ENCODE data around the gene AHNAK. TPM values are rescaled to one million over a fixed set of nuclear protein-coding genes. Genes with fewer than 3 reads are reported as not detected.

AHNAK gene
- total and polyA plus RNA-seq, 11 donors, result 84.4 to 861 (median 384) TPM

GRCh38 chr11:62559204-62559603 is 12.6 kb upstream of the AHNAK start:
- intact Hi-C loops (cut with DNase I), result loop anchor here in 1 of 10 donors (5.0 kb wide), 1 partner anchor 137 kb away; no protein-coding TSS in a partner anchor
- Histone ChIP-seq H3K4me1 (peaks cover 7 to 66% (median 48%) of the 10 kb centered on the region in 12 donors), H3K27ac (peak overlapping the region in 9 of 12 donors; percentile 55 to 86 (median 64))

DNA sequence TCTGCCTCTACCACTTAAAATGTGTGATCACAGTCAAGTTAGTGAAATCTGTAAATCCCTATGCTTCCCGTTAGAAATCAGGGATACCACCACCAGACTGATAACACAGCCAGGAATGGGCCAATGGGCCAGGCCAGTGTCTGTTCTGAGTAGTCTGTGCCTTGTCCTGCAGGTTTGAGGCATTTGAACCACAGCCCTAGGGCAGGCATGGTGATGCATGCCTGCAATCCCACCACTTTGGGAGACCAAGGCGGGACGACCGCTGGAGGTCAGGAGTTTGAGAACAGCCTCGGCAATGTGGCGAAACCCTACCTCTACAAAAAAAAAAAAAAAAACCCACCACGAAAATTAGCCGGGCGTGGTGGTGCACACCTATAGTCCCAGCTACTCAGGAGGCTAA is 12.1 kb upstream of the AHNAK start:
- intact Hi-C loops (cut with DNase I), result loop anchor here in 1 of 10 donors (5.0 kb wide), 1 partner anchor 136 kb away; no protein-coding TSS in a partner anchor
- Histone ChIP-seq H3K27me3 (no peaks in the 10 kb centered on the region), H3K9me3 (no peaks in the 10 kb centered on the region), H3K36me3 (peaks cover 0 to 59% (median 56%) of the 10 kb centered on the region in 9 donors), H3K27ac (peak overlapping the region in 3 of 12 donors; percentile 62 to 93 (median 64)), H3K4me3 (no peak overlapping the region), H3K4me1 (peaks cover 10 to 72% (median 53%) of the 10 kb centered on the region in 12 donors)
- no peak for ATAC-seq
- WGBS, 4 donors, result 89 to 93% (median 92%) methylated on average over 9 of the region's 9 CpGs
- no peak for TF ChIP-seq CTCF (IDR thresholded peaks at IDR 0.05)
- no peak for TF ChIP-seq POLR2A (IDR thresholded peaks at IDR 0.05)
- peak in 1 of 5 donors; percentile 6 for DNase-seq

More at GRCh38 chr11:62559204-62559603, 12.6 kb upstream of the AHNAK start:
- Histone ChIP-seq H3K9me3 (no peaks in the 10 kb centered on the region), H3K27me3 (no peaks in the 10 kb centered on the region), H3K4me3 (no peak overlapping the region), H3K36me3 (peaks cover 0 to 63% (median 60%) of the 10 kb centered on the region in 9 donors)
- ATAC-seq (no peak), DNase-seq (no peak)
- 82 to 84% (median 83%) methylated on average over 8 of the region's 8 CpGs for WGBS, 4 donors
- TF ChIP-seq POLR2A (IDR thresholded peaks at IDR 0.05) (no peak), CTCF (IDR thresholded peaks at IDR 0.05) (no peak)

DNA sequence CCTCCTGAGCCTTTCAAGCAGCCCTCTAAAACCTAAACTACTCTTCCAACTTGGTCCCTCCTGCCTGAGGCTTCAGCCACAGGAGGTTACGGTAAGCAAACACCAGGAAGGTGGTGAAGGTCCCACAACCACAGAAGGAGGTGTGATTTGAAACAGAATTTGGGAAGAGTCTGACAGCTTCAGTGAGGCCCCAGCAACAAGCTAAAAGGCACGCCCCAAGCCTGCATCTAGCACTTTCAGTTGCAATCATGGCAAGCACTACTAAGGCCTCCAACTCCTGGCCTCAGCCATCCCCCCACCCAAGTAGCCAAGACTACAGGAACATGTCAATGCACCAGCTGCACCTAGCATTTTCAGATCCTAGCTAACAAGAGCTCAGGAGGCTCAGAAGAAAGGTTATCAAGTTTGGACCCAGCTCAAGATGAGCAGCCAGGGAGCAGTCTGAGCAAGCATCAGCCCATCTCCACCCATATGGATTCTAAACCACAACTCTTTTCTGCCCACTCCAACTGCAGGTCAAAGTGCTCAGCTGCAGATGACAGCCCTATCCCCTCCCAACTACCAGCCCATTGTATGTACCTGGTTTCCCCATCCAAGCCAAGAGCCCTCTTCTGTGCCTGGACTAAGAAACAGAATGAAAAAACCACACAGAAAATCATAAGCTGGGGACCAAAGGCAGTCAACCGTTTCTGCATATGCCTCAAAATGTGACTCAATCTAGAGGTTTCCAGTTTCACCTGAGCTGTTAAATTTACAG is 10.4 kb upstream of the AHNAK start:
- peak overlapping the region; percentile 65 to 98 (median 92) for H3K27ac ChIP-seq
- no peaks in the 10 kb centered on the region for H3K9me3 ChIP-seq
- ATAC-seq, result no peak
- WGBS, 4 donors, result 64 to 73% (median 67%) methylated on average over 3 of the region's 3 CpGs
- intact Hi-C loops (cut with DNase I), result loop anchor here in 1 of 10 donors (5.0 kb wide), 1 partner anchor 135 kb away; no protein-coding TSS in a partner anchor
- H3K4me1 ChIP-seq, result peaks cover 15 to 88% (median 69%) of the 10 kb centered on the region in 12 donors
- H3K27me3 ChIP-seq, result no peaks in the 10 kb centered on the region
- TF ChIP-seq CTCF (IDR thresholded peaks at IDR 0.05), result no peak
- TF ChIP-seq POLR2A (IDR thresholded peaks at IDR 0.05), result no peak
- H3K4me3 ChIP-seq, result peak overlapping the region in 5 of 12 donors; percentile 5 to 40 (median 23)
- peaks cover 0 to 42% (median 40%) of the 10 kb centered on the region in 9 donors for H3K36me3 ChIP-seq
- no peak for DNase-seq
